Posterior cingulate gyrus (tissue), 11 donors: ENCODE data around the gene EXOC1L.
A peak's percentile ranks its signal among the peaks of the same experiment; 100 is the strongest.

ENCODE experiments used
- DNase-seq, 10 donors: peaks; one replicate each; pipeline versions ENCODE4 v3.0.0 to v3.0.0-alpha.2; 2020 to 2021; ENCODE audit warnings: mixed read lengths in 3 of 10
- intact Hi-C: fragments of 100-400 bp; cut with DNase I; formaldehyde crosslinking; loops from one replicate; pipeline ENCODE4 v1.15.1; 2023

EXOC1L gene, protein sequence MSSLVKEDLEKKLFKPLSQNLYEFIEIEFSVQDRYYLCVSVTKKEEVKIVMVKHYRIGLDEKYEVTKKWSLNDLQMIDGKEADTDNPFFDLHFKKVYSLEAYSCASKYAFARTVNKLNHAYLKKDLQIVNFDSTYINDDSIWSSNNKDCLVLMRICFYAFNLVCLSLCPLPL

DNA sequence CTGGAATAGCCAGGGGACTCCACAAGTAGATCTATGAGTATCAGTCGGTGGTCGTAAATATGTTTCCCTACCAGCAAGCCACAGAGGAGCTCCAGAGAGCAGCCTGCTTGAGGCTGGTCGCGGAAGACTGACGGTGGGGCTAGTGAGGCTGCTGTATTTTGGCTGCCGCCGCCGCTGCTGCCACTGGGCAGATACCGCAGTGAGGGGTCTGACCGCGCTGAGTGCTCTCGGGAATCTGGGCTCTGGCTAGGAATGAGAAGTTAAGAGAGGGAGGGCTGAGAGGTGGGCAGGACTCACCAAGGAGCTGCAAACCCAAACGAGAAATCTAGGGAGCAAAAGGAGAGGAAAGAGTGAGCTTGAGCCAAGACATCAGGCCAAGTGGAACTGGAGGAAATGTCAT lies at the start of gene EXOC1L:
Gene EXOC1L, plus strand, starts transcription at position 157 of the 400 bp plus-strand sequence. Its CDS starts 237 bp downstream, at position 394.
- intact Hi-C loops, result no loop called here
- peak in 3 of 10 donors; percentile 20 to 82 (median 66) for DNase-seq

DNA sequence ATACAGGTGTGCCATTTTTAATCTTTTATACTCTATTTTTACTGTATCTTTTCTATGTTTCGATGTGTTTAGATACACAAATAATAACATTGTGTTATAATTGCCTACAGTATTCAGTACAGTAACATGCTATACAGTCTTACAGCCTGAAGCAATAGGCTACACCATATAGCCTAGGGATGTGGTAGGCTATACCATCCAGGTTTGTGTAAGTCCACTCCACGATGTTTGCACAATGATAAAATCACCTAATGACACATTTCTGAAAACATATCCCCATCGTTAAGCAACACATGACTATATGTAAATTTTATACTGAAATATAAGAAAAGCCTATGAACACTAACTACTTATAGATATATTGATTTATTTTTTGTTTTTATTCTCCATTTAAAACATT lies 48.9 kb upstream of the EXOC1L start:
- intact Hi-C loops, result no loop called here
- no peak for DNase-seq

DNA sequence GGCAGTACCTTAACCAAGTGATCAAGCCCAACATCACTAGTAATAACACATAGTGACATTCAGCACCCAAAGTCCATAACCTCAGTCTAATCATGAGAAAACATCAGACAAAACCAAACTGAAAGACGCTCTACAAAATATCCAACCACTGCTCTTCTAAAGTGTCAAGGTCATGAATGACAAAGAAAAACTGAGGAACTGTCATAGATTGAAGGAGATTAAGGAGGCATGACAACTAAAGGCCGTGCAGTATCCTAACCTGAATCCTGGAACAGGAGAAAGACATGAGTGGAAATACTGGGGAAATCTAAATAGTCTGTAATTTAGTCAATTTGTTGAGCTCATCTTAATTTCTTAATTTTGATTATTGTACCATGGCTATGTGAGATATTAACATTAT lies 38.2 kb upstream of the EXOC1L start:
- intact Hi-C loops, result no loop called here
- no peak for DNase-seq

DNA sequence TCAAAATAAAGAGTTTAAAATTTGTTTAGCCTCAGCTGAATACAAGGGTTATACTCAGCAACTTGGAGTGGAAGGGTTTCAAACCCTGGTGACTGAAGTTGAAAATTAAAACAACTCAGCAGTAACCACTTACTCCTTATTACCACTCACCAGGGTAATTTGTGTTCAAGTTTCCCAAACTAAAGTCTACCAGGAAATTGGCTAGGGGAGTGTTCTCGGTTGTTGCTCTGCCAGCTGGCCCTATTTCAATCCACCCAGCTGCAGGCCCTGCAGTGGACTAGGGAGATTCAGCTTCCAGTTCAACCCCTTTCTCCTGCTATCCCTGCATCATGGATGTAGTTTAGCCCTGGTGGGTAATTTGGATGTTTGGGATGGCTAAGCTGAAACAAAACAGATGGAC lies 37.8 kb upstream of the EXOC1L start:
- no peak for DNase-seq
- intact Hi-C loops, result no loop called here

DNA sequence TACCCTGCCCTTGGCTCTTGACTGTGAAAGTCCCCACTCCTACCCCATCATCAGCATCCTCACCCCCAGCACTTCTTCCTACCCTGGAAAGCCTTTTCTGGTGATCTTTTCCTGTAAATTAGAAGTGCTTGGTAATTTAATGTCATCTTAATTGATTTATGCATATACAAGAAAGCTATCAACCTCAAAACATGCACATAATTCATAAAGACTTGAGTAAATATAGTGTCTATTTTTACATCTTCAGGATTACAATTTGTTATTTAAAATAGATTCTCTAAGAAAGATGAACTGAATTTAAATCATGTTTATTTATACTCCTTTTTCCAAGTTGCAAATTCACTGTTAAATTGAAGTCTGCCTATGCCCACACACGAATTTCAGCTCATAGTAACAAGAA lies 36.0 kb upstream of the EXOC1L start:
- DNase-seq, result no peak

DNA sequence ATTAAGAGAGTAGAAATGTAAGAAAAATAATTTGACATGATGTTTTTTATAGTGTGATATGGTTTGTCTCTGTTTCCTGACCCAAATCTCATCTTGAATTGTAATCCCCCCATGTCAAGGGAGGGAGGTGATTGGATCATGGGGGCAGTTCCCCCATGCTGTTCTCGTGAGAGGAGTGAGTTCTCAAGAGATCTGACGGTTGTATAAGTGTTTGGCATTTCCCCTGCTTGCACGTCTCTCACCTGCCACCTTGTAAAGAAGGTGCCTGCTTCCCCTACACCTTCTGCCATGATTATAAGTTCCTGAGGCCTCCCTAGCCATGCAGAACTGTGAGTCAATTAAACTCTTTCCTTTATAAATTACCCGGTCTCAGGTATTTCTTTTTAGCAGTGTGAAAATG lies 34.8 kb upstream of the EXOC1L start:
- intact Hi-C loops, result no loop called here
- DNase-seq, result no peak

More for the DNA sequence above, 36.0 kb upstream of the EXOC1L start:
- intact Hi-C loops, result no loop called here

DNA sequence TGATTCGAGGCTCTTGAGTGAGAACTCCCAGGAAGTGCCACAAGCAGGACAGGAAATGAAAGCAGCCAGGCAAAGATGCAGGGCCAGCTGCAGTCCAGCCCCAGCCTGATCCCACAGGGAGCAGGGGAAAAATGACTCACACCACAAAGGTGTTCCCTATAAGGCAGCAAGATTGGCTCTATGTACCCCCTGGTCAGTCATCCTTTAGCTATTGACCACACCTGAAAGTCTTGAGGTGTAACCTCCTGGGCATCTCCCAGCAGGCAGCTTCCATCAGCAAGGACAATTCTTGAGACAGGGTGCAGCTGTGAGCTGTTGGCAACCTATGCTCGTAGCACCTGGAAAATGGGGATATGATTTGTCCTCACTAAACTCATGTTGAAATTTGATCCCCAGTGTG lies 27.9 kb upstream of the EXOC1L start:
- DNase-seq, result no peak
- intact Hi-C loops, result no loop called here

DNA sequence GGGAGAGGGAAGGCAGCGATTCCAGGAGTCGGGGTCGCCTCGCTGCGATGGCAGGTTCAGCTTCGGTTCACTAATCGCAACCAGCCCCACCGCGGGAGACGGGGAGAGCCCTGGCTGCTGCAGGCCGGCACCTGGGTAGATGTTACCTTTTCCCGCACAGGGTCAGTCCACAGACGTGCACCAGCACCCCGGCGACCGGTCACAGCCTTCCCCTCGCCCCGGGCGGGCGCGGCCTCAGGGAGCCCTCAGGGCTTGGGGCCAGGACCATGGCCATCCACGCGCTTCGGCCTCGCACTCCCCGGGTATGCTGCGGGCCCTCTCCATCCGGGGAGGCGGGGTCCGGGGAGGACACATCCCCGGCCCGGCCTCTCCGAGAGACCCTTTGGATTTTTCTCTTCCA lies 26.1 kb upstream of the EXOC1L start:
- DNase-seq, result peak in 2 of 10 donors; percentile 64 to 73
- intact Hi-C loops, result no loop called here

DNA sequence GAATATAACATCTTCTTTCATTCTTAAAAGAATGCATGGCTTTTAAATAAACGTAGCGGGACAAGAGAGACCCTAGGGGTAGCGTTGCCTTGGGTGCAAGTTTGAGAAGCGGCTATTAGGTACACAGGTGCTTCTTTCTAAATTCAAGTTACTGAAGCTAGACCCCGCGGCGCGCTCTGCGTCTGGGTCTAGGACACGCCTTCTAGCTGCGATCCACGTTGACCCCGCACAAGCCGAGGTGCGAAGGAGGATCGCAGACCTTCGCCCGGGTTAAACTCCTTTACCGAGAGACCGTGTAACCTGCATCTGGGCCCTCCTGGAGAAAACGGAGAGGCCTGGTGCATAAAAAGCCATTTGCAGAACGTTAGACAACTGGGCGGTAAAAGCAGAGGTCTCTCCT lies 25.5 kb upstream of the EXOC1L start:
- peak in 1 of 10 donors; percentile 44 for DNase-seq
- intact Hi-C loops, result no loop called here

DNA sequence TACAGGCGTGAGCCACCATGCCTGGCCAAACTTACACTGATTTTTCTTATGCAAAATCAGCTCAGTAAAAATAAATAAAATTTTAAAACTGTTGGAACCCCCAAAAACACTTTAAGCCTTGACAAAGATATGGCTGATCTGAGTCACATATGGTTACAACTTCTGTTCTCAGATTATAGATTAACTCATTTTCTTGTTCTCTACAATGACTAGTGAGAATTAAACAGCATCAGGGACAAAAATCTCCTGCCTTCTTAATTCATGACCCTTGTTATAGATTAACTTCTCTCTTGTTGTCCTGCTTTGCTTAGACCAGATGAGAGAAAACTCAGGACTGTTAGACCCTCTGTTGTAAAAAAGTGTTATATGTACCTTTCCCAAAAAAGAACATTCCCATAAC lies 24.2 kb upstream of the EXOC1L start:
- DNase-seq, result no peak
- intact Hi-C loops, result no loop called here

DNA sequence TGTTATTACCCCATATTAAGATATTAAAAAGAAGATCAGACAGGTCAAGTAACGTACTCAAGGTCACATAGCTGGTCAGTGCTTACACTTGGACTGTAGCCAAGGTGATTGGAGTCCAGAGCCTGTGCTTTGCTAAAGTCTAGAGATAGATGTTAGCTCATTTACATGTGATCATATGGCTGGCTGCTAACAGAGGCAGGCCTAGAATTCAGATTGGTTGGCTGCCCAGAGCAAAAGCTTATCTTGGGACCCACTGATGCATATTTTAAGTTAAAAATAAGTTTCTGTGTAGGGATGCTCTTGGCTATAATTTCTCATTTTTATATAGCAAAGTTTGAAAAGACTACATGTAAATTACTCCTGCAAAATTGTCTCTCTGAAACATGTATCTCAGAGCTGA lies 18.1 kb upstream of the EXOC1L start:
- no peak for DNase-seq
- intact Hi-C loops, result no loop called here

DNA sequence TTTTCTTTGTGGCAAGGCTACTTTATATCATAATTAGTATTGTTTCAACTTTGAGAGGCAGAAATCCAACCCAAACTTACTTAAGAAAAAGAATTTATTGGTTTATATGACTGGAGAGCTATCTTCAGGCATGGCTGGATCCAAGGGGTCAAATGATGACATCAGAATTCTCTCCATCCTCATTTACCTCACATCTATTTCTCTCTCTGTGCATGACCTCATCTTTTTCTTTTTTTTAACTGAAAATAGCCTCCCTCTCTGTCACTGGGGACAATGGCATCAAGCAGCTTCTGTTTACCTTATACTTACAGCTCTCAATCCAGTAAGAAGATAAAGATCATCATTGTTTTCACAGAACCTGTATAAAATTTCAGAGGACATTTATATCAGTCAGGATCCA lies 12.0 kb upstream of the EXOC1L start:
- intact Hi-C loops, result no loop called here
- no peak for DNase-seq

DNA sequence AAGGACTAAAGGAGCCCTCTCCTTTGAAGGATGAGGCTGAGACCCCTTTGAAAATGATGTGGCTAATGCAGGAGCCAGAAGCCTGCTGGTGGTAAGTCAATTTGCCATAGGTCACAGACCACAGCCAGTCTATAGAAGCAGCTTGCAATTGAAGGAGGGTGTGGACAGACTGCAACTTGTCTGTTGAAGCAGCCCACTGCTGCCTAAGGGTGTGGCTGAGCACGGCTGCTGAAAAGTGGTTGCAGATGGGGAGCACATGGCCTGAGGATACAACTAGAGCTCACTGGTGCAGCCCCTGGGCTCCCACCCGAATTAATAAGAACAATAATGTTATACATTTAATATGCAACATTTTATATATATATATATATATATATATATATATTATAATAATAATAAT lies 11.4 kb upstream of the EXOC1L start:
- intact Hi-C loops, result no loop called here
- no peak for DNase-seq

DNA sequence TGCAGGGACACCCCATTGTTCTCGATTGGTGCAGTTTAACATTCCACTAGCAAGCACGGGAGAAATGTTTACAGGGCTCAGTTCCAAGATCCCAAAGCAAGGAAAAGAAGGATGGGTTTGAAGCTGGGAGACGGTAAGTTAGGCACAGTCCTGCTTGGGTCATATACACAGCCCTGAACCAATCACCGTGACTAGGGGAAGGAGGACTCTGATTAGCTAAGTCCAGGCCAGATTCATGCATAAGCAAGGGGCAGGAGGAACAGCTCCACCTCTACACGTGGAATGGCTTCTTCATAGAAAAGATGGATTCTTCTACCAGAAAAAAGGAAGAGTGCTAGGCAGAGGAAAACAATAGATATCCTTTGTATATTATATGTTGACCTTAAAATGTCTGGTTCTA lies 11.0 kb upstream of the EXOC1L start:
- intact Hi-C loops, result no loop called here
- no peak for DNase-seq

DNA sequence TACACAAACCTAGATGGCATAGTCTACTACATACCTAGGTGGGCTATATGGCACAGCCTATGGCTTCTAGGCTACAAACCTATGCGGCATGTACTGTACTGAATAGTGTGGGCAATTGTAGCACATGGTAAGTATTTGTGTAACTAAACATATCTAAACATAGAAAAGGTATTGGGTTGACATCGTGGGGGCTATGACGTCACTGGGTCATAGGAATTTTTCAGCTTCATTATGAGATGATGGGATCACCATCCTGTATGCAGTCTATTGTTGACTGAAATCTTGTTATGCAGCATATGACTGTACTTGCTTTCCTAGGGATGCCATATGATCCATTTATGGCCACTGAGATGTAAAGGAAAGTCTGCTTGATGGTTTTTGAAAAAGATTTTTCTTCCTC lies 1.9 kb upstream of the EXOC1L start:
- intact Hi-C loops, result no loop called here
- no peak for DNase-seq

DNA sequence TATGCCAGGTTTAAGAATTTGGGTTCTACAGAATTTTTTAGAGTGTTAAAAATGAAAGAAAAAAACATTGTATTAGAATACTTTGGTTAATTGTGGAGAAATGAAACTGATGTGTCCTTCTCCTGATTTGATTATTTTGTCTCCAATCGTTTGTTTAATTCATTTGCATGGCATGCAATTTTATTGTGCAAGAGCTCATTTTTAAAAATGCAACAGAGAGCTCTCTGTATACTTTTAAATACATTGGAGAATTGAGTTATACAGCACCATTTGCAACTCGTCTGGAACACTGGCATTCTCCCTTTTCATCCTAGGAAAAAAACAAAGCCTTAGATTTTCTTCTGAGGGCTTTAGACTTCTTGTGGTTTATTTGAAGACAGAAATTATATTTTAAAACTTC lies 689 bp downstream of the EXOC1L start:
- no peak for DNase-seq
- intact Hi-C loops, result no loop called here

DNA sequence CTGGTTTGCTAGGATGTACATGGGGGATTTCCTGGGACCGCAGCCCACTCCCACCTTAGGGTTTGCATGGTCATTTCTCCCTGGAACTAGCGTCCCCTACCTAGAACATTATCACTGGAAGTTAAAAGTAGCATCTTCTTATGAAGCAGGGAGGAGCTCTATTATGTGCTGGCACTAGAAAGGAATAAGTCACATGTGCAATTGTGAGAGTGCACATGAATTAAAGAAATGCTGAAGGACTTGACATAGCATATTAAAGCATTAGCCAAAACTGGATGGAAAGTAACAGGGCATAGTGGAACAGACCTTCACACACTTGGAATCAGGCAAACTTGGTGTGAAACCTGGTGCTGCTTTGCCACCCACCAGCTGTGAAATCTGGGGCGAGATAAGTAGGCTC lies 2.7 kb downstream of the EXOC1L start:
- no peak for DNase-seq
- intact Hi-C loops, result no loop called here

DNA sequence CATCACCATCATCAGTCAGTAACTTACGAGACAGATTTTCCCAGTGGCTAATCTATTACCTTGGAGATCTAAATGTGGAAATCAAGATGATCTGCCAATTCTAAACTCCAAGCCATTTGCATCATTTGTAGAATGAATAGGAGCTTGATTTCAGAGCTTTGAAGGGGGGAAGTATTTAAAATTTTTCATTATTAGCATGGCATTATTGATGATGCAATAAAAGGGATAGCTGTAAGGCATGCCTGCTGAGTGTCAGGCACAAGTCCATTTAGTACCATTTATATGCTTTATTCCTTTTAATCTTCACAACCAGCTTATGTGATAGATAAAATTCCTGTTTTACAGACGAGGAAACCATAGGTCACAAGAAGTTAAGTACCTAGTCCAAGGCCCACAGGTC lies 5.3 kb downstream of the EXOC1L start:
- intact Hi-C loops, result no loop called here

DNA sequence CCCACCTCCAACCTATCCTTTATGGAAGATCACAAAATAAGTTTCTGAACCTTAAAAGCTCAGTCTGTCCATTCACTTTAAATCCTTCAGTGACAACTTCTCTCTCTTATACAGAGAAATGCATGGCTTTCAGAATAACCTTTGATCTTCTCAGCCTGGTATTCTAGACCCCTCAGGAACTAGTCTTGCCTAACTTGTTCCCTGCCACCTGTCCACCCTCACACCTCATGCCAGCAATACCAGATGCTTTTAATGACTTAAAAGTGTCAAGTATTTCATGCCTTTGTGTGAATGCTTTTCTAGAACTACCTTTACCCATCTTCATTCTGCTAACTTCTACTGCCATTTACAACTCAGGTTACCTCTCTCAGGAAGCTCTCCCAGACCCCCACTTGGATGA lies 7.4 kb downstream of the EXOC1L start:
- no peak for DNase-seq
- intact Hi-C loops, result no loop called here

More for the DNA sequence above, 5.3 kb downstream of the EXOC1L start:
- DNase-seq, result no peak

DNA sequence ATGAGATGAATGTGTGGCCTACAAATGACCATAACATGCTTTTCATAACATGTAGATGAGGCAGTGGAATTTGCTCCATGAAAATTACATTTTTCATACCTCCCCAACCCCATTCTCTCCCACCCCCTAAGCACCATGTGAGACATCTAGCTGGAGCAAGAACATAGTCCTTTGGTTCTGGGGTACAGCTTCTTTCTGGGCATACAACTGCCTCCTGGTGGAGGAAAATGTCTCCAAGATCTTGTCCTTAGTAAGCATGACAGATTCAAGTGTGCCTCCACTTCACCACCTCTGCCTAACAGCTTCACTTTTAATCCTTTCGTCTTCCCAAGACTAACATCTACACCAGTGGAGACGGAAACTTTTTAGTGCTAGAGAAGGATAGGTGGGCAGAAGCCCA lies 8.0 kb downstream of the EXOC1L start:
- intact Hi-C loops, result no loop called here
- no peak for DNase-seq

DNA sequence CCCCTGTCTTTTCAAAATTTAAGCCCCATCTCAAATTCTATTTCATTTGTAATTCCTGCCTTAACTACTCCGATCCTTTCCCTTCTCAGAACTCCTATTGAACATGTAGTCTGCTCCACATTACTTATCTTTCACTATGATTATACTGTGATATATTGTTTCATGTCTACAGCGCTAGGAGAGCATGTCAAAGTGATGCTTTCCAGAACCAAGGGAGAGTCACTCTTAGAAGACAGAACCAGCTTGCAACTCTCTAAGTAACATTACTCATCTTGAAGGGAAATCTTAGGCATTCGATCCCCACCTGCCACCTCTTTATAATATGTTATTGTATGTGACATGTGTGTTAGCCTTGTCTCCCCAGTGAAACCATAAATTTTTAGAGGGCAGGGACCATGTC lies 10.5 kb downstream of the EXOC1L start:
- no peak for DNase-seq
- intact Hi-C loops, result no loop called here

DNA sequence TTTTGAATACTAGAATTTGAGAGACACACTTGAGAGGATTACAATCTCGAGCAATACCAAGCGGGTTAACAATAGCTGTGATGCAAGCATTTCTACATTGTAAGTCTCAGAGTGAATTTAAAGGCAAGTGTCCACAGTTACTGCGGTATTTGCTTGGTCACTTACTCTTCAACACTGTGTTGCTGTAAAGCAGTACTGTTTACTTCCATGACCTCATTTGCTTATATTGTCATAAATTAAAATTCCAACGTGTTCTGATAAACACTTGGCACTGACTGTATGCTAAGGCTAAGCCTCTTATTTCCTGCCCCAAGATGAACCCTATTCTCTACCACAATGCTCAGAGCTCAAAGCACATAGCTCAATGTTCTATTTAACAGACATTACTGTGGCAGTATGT lies 11.1 kb downstream of the EXOC1L start:
- intact Hi-C loops, result no loop called here
- DNase-seq, result no peak

DNA sequence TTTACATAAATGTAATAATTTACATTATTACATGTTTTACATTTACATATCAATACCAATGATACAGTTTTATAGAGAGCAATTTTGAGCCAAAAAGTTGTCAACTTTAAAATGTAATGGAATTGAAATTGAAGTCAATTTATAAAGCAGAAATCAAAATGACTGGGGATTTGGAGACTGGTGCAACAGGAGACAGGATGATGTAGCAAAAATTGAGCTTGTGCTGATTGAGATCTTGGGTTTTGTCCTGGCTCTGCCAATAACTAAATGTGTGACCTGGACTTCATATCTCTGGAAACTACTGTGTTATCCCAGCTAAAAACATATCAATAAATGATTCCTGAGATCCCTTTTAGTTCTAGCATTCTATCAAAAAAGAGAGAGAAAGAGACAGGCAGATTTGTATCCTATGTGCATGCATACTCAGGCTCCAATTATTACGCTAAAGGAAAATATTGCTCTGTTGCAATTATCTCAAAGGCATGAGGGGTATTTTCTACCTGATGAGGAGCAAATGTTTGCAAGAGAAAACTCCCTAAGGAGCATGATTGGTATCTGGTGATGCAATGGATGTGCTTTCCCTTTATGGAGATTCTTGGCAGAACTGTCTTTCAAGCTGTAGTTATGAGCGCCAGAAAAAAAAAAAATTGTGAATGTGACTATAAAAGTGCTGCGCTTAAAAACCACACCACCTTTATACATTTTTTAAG lies 14.7 kb downstream of the EXOC1L start:
- no peak for DNase-seq
- intact Hi-C loops, result no loop called here
